Loucy (cell line): ENCODE results near the gene SPATA13.

Experiments
- EZH2phosphoT487 ChIP-seq: fragments of 200-600 bp; IDR thresholded peaks from 2 replicates; pipeline ENCODE4 v1.6.1; 2018; ENCODE audit warnings: antibody characterized with exemption, mild to moderate bottlenecking, moderate library complexity, borderline replicate concordance
- TF ChIP-seq, protein P1 (sequence below): fragments of 200-600 bp; sonication (generic); conservative IDR thresholded peaks from 2 replicates; pipeline ENCODE4 v1.5.1; 2014; ENCODE audit warnings: mild to moderate bottlenecking, antibody characterized with exemption, low read length

- TF ChIP-seq, protein P1, sequence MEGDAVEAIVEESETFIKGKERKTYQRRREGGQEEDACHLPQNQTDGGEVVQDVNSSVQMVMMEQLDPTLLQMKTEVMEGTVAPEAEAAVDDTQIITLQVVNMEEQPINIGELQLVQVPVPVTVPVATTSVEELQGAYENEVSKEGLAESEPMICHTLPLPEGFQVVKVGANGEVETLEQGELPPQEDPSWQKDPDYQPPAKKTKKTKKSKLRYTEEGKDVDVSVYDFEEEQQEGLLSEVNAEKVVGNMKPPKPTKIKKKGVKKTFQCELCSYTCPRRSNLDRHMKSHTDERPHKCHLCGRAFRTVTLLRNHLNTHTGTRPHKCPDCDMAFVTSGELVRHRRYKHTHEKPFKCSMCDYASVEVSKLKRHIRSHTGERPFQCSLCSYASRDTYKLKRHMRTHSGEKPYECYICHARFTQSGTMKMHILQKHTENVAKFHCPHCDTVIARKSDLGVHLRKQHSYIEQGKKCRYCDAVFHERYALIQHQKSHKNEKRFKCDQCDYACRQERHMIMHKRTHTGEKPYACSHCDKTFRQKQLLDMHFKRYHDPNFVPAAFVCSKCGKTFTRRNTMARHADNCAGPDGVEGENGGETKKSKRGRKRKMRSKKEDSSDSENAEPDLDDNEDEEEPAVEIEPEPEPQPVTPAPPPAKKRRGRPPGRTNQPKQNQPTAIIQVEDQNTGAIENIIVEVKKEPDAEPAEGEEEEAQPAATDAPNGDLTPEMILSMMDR, result no peak
- no peak for TF ChIP-seq EZH2phosphoT487
Observed at GRCh38 chr13:24128112-24128511, 32.4 kb upstream of the SPATA13 start.
